GM19239 (cell line): ENCODE results near the gene MRRF.
"Not testable (repeated sequence)": the region's sequence is repeated elsewhere in the genome, so short reads cannot be mapped to it uniquely, and the experiment has no call there.

ENCODE experiments used
- DNase-seq: peaks from one replicate; pipeline ENCODE4 v3.0.0; 2011; ENCODE audit warnings: low spot score; ENCODE audit not compliant: insufficient read length
- FAIRE-seq: peaks from 2 replicates; lab custom pipeline; 2011; peaks lifted over from hg19 to GRCh38; lab: Jason Lieb, UNC

Gene MRRF

GRCh38 chr9:122327175-122327574 is 62.5 kb downstream of the MRRF start:
- DNase-seq (no peak), FAIRE-seq (no peak)

GRCh38 chr9:122329597-122329996 is 64.9 kb downstream of the MRRF start:
- no peak for DNase-seq

GRCh38 chr9:122330466-122330865 is 65.8 kb downstream of the MRRF start:
- not testable (repeated sequence) for FAIRE-seq, DNase-seq

More at GRCh38 chr9:122329597-122329996, 64.9 kb downstream of the MRRF start:
- FAIRE-seq, result no peak

GRCh38 chr9:122331523-122331927 is 66.8 kb downstream of the MRRF start:
- FAIRE-seq (no peak), DNase-seq (no peak)

- no peak for DNase-seq
Observed at GRCh38 chr9:122332083-122332482, 67.4 kb downstream of the MRRF start.

GRCh38 chr9:122332644-122333043 is 68.0 kb downstream of the MRRF start:
- FAIRE-seq, result no peak

More at GRCh38 chr9:122332083-122332482, 67.4 kb downstream of the MRRF start:
- no peak for FAIRE-seq

GRCh38 chr9:122333169-122333808 is 68.6 kb downstream of the MRRF start:
- DNase-seq, result no peak
- FAIRE-seq, result no peak

More at GRCh38 chr9:122332644-122333043, 68.0 kb downstream of the MRRF start:
- no peak for DNase-seq

GRCh38 chr9:122334916-122335315 is 70.2 kb downstream of the MRRF start:
- FAIRE-seq (no peak), DNase-seq (no peak)

- DNase-seq (no peak), FAIRE-seq (no peak)
Observed at GRCh38 chr9:122336189-122336588, 71.5 kb downstream of the MRRF start.

- FAIRE-seq, result no peak
- DNase-seq, result no peak
Observed at GRCh38 chr9:122336866-122337555, 72.3 kb downstream of the MRRF start.

- no peak for FAIRE-seq
- no peak for DNase-seq
Observed at GRCh38 chr9:122337556-122337929, 72.9 kb downstream of the MRRF start.

- no peak for FAIRE-seq
- no peak for DNase-seq
Observed at GRCh38 chr9:122338536-122338935, 73.9 kb downstream of the MRRF start.

- FAIRE-seq (no peak), DNase-seq (no peak)
Observed at GRCh38 chr9:122338994-122339393, 74.3 kb downstream of the MRRF start.

- no peak for DNase-seq
- FAIRE-seq, result no peak
Observed at GRCh38 chr9:122339579-122339978, 74.9 kb downstream of the MRRF start.

GRCh38 chr9:122340161-122340560 is 75.5 kb downstream of the MRRF start:
- FAIRE-seq (no peak), DNase-seq (no peak)

- DNase-seq, result no peak
- FAIRE-seq, result no peak
Observed at GRCh38 chr9:122342323-122343050, 77.8 kb downstream of the MRRF start.

GRCh38 chr9:122346478-122347347 is 82.0 kb downstream of the MRRF start:
- FAIRE-seq (no peak), DNase-seq (no peak)

- FAIRE-seq, result no peak
- DNase-seq, result no peak
Observed at GRCh38 chr9:122347348-122348287, 82.9 kb downstream of the MRRF start.

- DNase-seq (no peak), FAIRE-seq (no peak)
Observed at GRCh38 chr9:122348288-122348777, 83.7 kb downstream of the MRRF start.
